HCT116 (cell line): Measurements from ENCODE around the gene RHBDF2. TPM values are rescaled to one million over a fixed set of nuclear protein-coding genes. Genes with fewer than 3 reads are reported as not detected.

Source experiments
- ATAC-seq: fragments of 200-7000 bp; cut with Tn5 transposase; 2 replicates; pipeline ENCODE4 v1.9.1; 2020; ENCODE audit warnings: mild to moderate bottlenecking, moderate library complexity
- BruUV-seq: library from RNA; stranded (reverse); fragments of 400-500 nt; replicated peaks from 2 replicates; lab custom pipeline; 2021; lab: Mats Ljungman, UMichigan
- CTCF ChIA-PET: fragments of 300-600 bp; sonication (Branson Sonifier 250); formaldehyde crosslinking; loops from one replicate; lab custom pipeline; 2021; ENCODE audit warnings: antibody characterized with exemption; lab: Charles Lee
- POLR2A ChIA-PET: fragments of 300-600, 350-600 bp; sonication (Branson Sonifier 250); formaldehyde crosslinking; loops from one replicate; lab custom pipeline; 2021; ENCODE audit warnings: antibody characterized with exemption; lab: Charles Lee
- RAD21 ChIA-PET, 2 experiments: fragments of 300-600 bp; sonication (Branson Sonifier 250); formaldehyde crosslinking; loops; one replicate each; lab custom pipeline; 2023; ENCODE audit warnings: low total read pairs in 2 of 2; ENCODE audit not compliant: uncharacterized antibody in 2 of 2, unreplicated experiment in 2 of 2, low non-redundant PET in 1 of 2; lab: Charles Lee
- DNase-seq: peaks from one replicate; pipeline ENCODE4 v3.0.0-alpha.2; 2010; ENCODE audit warnings: low read depth, low spot score
- H2AFZ ChIP-seq: fragments of 200-600 bp; shearing (Covaris generic), sonication (generic); 2 replicates; pipeline ENCODE4 v1.6.1; 2017; ENCODE audit warnings: low read depth, mixed run types, mixed read lengths, antibody characterized with exemption, low read length; ENCODE audit not compliant: poor library complexity, severe bottlenecking
- H3K27ac ChIP-seq: 2 replicates; pipeline ENCODE4 v1.5.1; 2012; ENCODE audit warnings: low read depth, low read length
- H3K27me3 ChIP-seq: fragments of 200-600 bp; sonication (generic); 2 replicates; pipeline ENCODE4 v1.6.1; 2016; ENCODE audit warnings: mixed run types, low read length, mixed read lengths; ENCODE audit not compliant: insufficient read depth
- H3K36me3 ChIP-seq, 2 experiments: fragments of 200-500 bp in 1 of 2; fragments of 200-600 bp in 1 of 2; sonication (Bioruptor generic) in 1 of 2; sonication (generic) in 1 of 2; 2 replicates each; pipeline versions ENCODE4 v1.5.1 to v1.6.1; 2014 to 2016; ENCODE audit warnings: low read length in 2 of 2, inconsistent platforms in 1 of 2, mixed read lengths in 1 of 2, mixed run types in 1 of 2; ENCODE audit not compliant: insufficient read depth in 2 of 2, control insufficient read depth in 1 of 2
- H3K4me1 ChIP-seq, 2 experiments: fragments of 200-600 bp in 1 of 2; sonication (generic) in 1 of 2; 2 replicates each; pipeline versions ENCODE4 v1.5.1 to v1.6.1; 2012 to 2017; ENCODE audit warnings: low read length in 2 of 2, inconsistent platforms in 1 of 2, mild to moderate bottlenecking in 1 of 2, mixed read lengths in 1 of 2, mixed run types in 1 of 2, moderate library complexity in 1 of 2; ENCODE audit not compliant: insufficient read depth in 2 of 2, control insufficient read depth in 1 of 2
- H3K4me2 ChIP-seq: fragments of 200-600 bp; sonication (generic); 2 replicates; pipeline ENCODE4 v1.6.1; 2017; ENCODE audit warnings: mixed run types, low read length, mixed read lengths
- H3K4me3 ChIP-seq, 2 experiments: fragments of 200-600 bp in 1 of 2; sonication (generic) in 1 of 2; replicated peaks in 1 of 2; 2 replicates each; pipeline ENCODE4 v1.5.1; 2011 to 2016; ENCODE audit warnings: low read length in 2 of 2, control low read depth in 1 of 2, low read depth in 1 of 2, mild to moderate bottlenecking in 1 of 2, mixed read lengths in 1 of 2, mixed run types in 1 of 2
- H3K79me2 ChIP-seq: fragments of 200-600 bp; sonication (generic); 2 replicates; pipeline ENCODE4 v1.6.1; 2017; ENCODE audit warnings: mild to moderate bottlenecking, mixed run types, low read length, moderate library complexity, mixed read lengths; ENCODE audit not compliant: insufficient read depth
- H3K9ac ChIP-seq: fragments of 200-600 bp; sonication (generic); 2 replicates; pipeline ENCODE4 v1.6.1; 2016; ENCODE audit warnings: low read length, mixed read lengths
- H3K9me2 ChIP-seq: fragments of 200-600 bp; sonication (generic), shearing (Covaris generic); 2 replicates; pipeline ENCODE4 v1.6.1; 2017; ENCODE audit warnings: mixed run types, mild to moderate bottlenecking, moderate library complexity; ENCODE audit not compliant: insufficient read depth
- H3K9me3 ChIP-seq, 2 experiments: fragments of 200-500 bp in 1 of 2; fragments of 200-600 bp in 1 of 2; sonication (Bioruptor generic) in 1 of 2; sonication (generic) in 1 of 2; 2 replicates each; pipeline ENCODE4 v1.6.1; 2014 to 2017; ENCODE audit warnings: low read length in 2 of 2, mixed read lengths in 2 of 2, inconsistent platforms in 1 of 2, low read depth in 1 of 2, mild to moderate bottlenecking in 1 of 2, mixed run types in 1 of 2, moderate library complexity in 1 of 2; ENCODE audit not compliant: control insufficient read depth in 1 of 2, insufficient read depth in 1 of 2
- H4K20me1 ChIP-seq: fragments of 200-600 bp; sonication (generic), shearing (Covaris generic); 2 replicates; pipeline ENCODE4 v1.6.1; 2017; ENCODE audit warnings: mixed run types, mild to moderate bottlenecking, moderate library complexity; ENCODE audit not compliant: insufficient read depth
- RAD21 ChIP-seq: IDR thresholded peaks from 2 replicates; pipeline ENCODE4 v1.6.1; 2012; ENCODE audit warnings: low read depth, mild to moderate bottlenecking
- YY1 ChIP-seq: IDR thresholded peaks from 2 replicates; pipeline ENCODE4 v1.6.1; 2011; ENCODE audit warnings: low read length, low read depth, moderate library complexity, mild to moderate bottlenecking; ENCODE audit not compliant: insufficient replicate concordance; ENCODE audit errors: extremely low read depth
- ZFX ChIP-seq: fragments of 450-650 bp; IDR thresholded peaks from 2 replicates; pipeline ENCODE4 v1.6.1; 2017
- intact Hi-C: fragments of 100-400 bp; cut with micrococcal nuclease; formaldehyde crosslinking; loops from 2 replicates; pipeline ENCODE4 v1.10.0; 2022
- total RNA-seq: library from RNA; stranded (reverse); gene quantifications from one replicate; pipeline ENCODE4 v1.2.1, GENCODE V29; 2021; ENCODE audit not compliant: unreplicated experiment
- TF ChIP-seq, protein P1 (sequence below): IDR thresholded peaks from 2 replicates; pipeline ENCODE4 v1.6.1; 2011; ENCODE audit warnings: mild to moderate bottlenecking, low read length, moderate library complexity; ENCODE audit not compliant: insufficient replicate concordance; ENCODE audit errors: extremely low read depth

The RHBDF2 gene
- total RNA-seq, 1 experiment from 2014 or later = 61.1 TPM

DNA sequence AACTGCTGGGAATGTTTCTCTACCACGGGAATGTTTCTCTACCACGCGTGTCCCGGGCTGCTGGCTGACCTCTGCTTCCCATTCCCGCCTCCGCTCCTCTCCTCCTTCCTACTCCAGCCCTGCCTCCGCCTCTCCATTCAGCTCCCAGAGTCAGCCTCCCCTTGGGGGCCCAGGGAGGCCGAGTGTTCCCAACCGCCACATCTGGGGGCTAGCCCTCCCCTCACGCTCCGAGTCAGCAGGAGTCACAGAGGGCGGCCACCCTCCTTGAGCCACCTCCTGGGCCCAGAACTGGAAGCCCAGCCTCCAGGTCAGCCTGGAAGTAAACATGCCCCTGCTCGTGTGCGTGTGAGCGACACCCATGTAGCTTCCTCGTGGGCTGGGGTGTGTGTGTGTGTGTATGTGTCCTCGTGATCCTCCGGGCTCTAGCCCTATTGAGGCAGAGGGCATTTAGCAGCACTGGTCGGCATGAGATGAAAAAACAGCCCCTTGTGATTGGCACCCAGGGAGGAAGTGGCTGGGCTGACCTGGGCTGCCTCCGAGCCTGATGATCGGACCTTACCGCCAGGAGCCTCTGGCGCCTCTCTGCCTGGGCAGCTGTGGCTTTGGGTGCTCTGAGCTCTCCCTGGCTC lies 29.0 kb upstream of the RHBDF2 start:
- DNase-seq (no peak), ATAC-seq (0 out of 2 replicates have a peak, but pooled peaks have one; percentile 11)
- no peak overlapping the region for H3K4me3 ChIP-seq
- H2AFZ ChIP-seq = peak overlapping the region; percentile 77
- no peaks in the 10 kb centered on the region for H3K36me3 ChIP-seq
- no peaks in the 10 kb centered on the region for H4K20me1 ChIP-seq
- no peaks in the 10 kb centered on the region for H3K9me2 ChIP-seq
- intact Hi-C loops = no loop called here
- no peak overlapping the region for H3K9ac ChIP-seq
- H3K27me3 ChIP-seq = no peaks in the 10 kb centered on the region
- TF ChIP-seq RAD21 (no peak), YY1 (no peak), ZFX (no peak)
- TF ChIP-seq, protein P1, sequence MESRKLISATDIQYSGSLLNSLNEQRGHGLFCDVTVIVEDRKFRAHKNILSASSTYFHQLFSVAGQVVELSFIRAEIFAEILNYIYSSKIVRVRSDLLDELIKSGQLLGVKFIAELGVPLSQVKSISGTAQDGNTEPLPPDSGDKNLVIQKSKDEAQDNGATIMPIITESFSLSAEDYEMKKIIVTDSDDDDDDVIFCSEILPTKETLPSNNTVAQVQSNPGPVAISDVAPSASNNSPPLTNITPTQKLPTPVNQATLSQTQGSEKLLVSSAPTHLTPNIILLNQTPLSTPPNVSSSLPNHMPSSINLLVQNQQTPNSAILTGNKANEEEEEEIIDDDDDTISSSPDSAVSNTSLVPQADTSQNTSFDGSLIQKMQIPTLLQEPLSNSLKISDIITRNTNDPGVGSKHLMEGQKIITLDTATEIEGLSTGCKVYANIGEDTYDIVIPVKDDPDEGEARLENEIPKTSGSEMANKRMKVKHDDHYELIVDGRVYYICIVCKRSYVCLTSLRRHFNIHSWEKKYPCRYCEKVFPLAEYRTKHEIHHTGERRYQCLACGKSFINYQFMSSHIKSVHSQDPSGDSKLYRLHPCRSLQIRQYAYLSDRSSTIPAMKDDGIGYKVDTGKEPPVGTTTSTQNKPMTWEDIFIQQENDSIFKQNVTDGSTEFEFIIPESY = no peak
- peak overlapping the region; percentile 12; the same call in 1 of the 2 replicates for H3K27ac ChIP-seq
- BruUV-seq = no TSS peak
- ChIA-PET POLR2A (no interaction called here), RAD21 (no interaction called here), CTCF (no interaction called here)
- H3K4me2 ChIP-seq = peak overlapping the region; percentile 21; the same call in 1 of the 2 replicates
- no peaks in the 10 kb centered on the region for H3K9me3 ChIP-seq
- H3K79me2 ChIP-seq = no peaks in the 10 kb centered on the region
- peaks cover 10 to 22% of the 10 kb centered on the region in 2 experiments; a peak in 3 of 4 replicates for H3K4me1 ChIP-seq
